H9 (cell line): ENCODE data around the gene RPL23. TPM values are rescaled to one million over a fixed set of nuclear protein-coding genes. Genes with fewer than 3 reads are reported as not detected.

Source experiments
- DNase-seq: peaks from one replicate; pipeline ENCODE4 v3.0.0-alpha.2; 2017
- H2AFZ ChIP-seq: one replicate; pipeline ENCODE4 v1.6.1; 2013; ENCODE audit warnings: mild to moderate bottlenecking, low read length, control low read depth, moderate library complexity
- H2AK5ac ChIP-seq: 2 replicates; pipeline ENCODE4 v1.6.1; 2013; ENCODE audit warnings: low read length, control low read depth, mixed read lengths; ENCODE audit not compliant: insufficient read length
- H2BK120ac ChIP-seq: one replicate; pipeline ENCODE4 v1.6.1; 2013; ENCODE audit warnings: low read depth, mild to moderate bottlenecking, low read length, control low read depth, inconsistent platforms; ENCODE audit not compliant: poor library complexity, severe bottlenecking
- H2BK12ac ChIP-seq: 2 replicates; pipeline ENCODE4 v1.6.1; 2013; ENCODE audit warnings: low read length, control low read depth, mixed read lengths, low read depth; ENCODE audit not compliant: insufficient read length
- H2BK15ac ChIP-seq: 2 replicates; pipeline ENCODE4 v1.6.1; 2013; ENCODE audit warnings: low read depth, low read length, control low read depth
- H2BK20ac ChIP-seq: one replicate; pipeline ENCODE4 v1.6.1; 2013; ENCODE audit warnings: low read depth, mild to moderate bottlenecking, low read length, control low read depth, inconsistent platforms; ENCODE audit not compliant: poor library complexity, severe bottlenecking
- H2BK5ac ChIP-seq: 2 replicates; pipeline ENCODE4 v1.6.1; 2013; ENCODE audit warnings: low read length, control low read depth, mixed read lengths; ENCODE audit not compliant: insufficient read length
- H3K14ac ChIP-seq: 2 replicates; pipeline ENCODE4 v1.6.1; 2013; ENCODE audit warnings: low read length, control low read depth; ENCODE audit not compliant: insufficient read depth
- H3K18ac ChIP-seq: 2 replicates; pipeline ENCODE4 v1.6.1; 2013; ENCODE audit warnings: low read depth, mild to moderate bottlenecking, mixed read lengths, low read length, control low read depth; ENCODE audit not compliant: insufficient read length
- H3K23ac ChIP-seq: 2 replicates; pipeline ENCODE4 v1.6.1; 2013; ENCODE audit warnings: low read length, control low read depth, mixed read lengths, low read depth; ENCODE audit not compliant: insufficient read length
- H3K23me2 ChIP-seq: 2 replicates; pipeline ENCODE4 v1.6.1; 2013; ENCODE audit warnings: low read depth, mild to moderate bottlenecking, mixed read lengths, low read length, control low read depth; ENCODE audit not compliant: insufficient read length, poor library complexity, severe bottlenecking
- H3K27ac ChIP-seq: 2 replicates; pipeline ENCODE4 v1.5.1; 2013; ENCODE audit warnings: low read length, control low read depth, mixed read lengths, low read depth; ENCODE audit not compliant: insufficient read length
- H3K27me3 ChIP-seq: 2 replicates; pipeline ENCODE4 v1.6.1; 2013; ENCODE audit warnings: low read length, control low read depth, inconsistent platforms; ENCODE audit not compliant: insufficient read depth
- H3K4ac ChIP-seq: 2 replicates; pipeline ENCODE4 v1.6.1; 2013; ENCODE audit warnings: low read depth, mild to moderate bottlenecking, control low read depth, inconsistent platforms, low read length, moderate library complexity
- H3K4me1 ChIP-seq: 2 replicates; pipeline ENCODE4 v1.6.1; 2013; ENCODE audit warnings: low read length, control low read depth, inconsistent platforms; ENCODE audit not compliant: insufficient read depth
- H3K4me2 ChIP-seq: 2 replicates; pipeline ENCODE4 v1.6.1; 2013; ENCODE audit warnings: low read length, control low read depth, mixed read lengths; ENCODE audit not compliant: insufficient read length, insufficient read depth
- H3K56ac ChIP-seq: 2 replicates; pipeline ENCODE4 v1.6.1; 2013; ENCODE audit warnings: low read depth, mild to moderate bottlenecking, mixed read lengths, low read length, control low read depth; ENCODE audit not compliant: insufficient read length
- H3K79me1 ChIP-seq: 2 replicates; pipeline ENCODE4 v1.6.1; 2013; ENCODE audit warnings: low read depth, mild to moderate bottlenecking, moderate library complexity, low read length, control low read depth, inconsistent platforms; ENCODE audit not compliant: insufficient read depth, poor library complexity, severe bottlenecking
- H3K79me2 ChIP-seq: 2 replicates; pipeline ENCODE4 v1.6.1; 2013; ENCODE audit warnings: low read length, control low read depth, inconsistent platforms; ENCODE audit not compliant: insufficient read depth
- H3K9ac ChIP-seq: 2 replicates; pipeline ENCODE4 v1.6.1; 2013; ENCODE audit warnings: low read length, control low read depth, mixed read lengths; ENCODE audit not compliant: insufficient read length; ENCODE audit errors: extremely low read depth
- H3K9me3 ChIP-seq: one replicate; pipeline ENCODE4 v1.6.1; 2013; ENCODE audit warnings: low read depth, low read length, inconsistent platforms; ENCODE audit not compliant: control insufficient read depth
- H3T11ph ChIP-seq: one replicate; pipeline ENCODE4 v1.6.1; 2013; ENCODE audit warnings: mild to moderate bottlenecking, low read length, control low read depth, inconsistent platforms
- H4K20me1 ChIP-seq: one replicate; pipeline ENCODE4 v1.6.1; 2013; ENCODE audit not compliant: control insufficient read depth, insufficient read length, insufficient read depth
- H4K5ac ChIP-seq: 2 replicates; pipeline ENCODE4 v1.6.1; 2013; ENCODE audit warnings: low read depth, mild to moderate bottlenecking, mixed read lengths, low read length, control low read depth; ENCODE audit not compliant: insufficient read length
- H4K8ac ChIP-seq: replicated peaks from 2 replicates; pipeline ENCODE4 v1.6.1; 2013; ENCODE audit warnings: low read length, control low read depth, mixed read lengths, low read depth; ENCODE audit not compliant: insufficient read length
- H4K91ac ChIP-seq: 2 replicates; pipeline ENCODE4 v1.6.1; 2013; ENCODE audit warnings: low read depth, mild to moderate bottlenecking, moderate library complexity, mixed read lengths, low read length, control low read depth; ENCODE audit not compliant: insufficient read length
- H3K27ac Mint-ChIP-seq, 3 experiments: 2 replicates in 2 of 3; 3 replicates in 1 of 3; pipeline ENCODE4 v1.8.0; 2020 to 2021; ENCODE audit warnings: mixed read lengths in 3 of 3, mild to moderate bottlenecking in 1 of 3, moderate library complexity in 1 of 3
- H3K27me3 Mint-ChIP-seq: 2 replicates; pipeline ENCODE4 v1.8.0; 2021; ENCODE audit warnings: low read depth, mild to moderate bottlenecking, moderate library complexity, mixed read lengths
- H3K36me3 Mint-ChIP-seq, 3 experiments: 2 replicates in 2 of 3; 3 replicates in 1 of 3; pipeline ENCODE4 v1.8.0; 2020 to 2021; ENCODE audit warnings: low read depth in 3 of 3, mixed read lengths in 3 of 3; ENCODE audit not compliant: insufficient read depth in 1 of 3
- H3K4me1 Mint-ChIP-seq, 2 experiments: 2 replicates each; pipeline ENCODE4 v1.8.0; 2020; ENCODE audit warnings: mixed read lengths in 2 of 2
- H3K4me3 Mint-ChIP-seq, 2 experiments: 2 replicates in 1 of 2; 3 replicates in 1 of 2; pipeline ENCODE4 v1.8.0; 2020 to 2021; ENCODE audit warnings: mild to moderate bottlenecking in 2 of 2, mixed read lengths in 2 of 2, moderate library complexity in 1 of 2
- H3K9me3 Mint-ChIP-seq, 2 experiments: 2 replicates in 1 of 2; 3 replicates in 1 of 2; pipeline ENCODE4 v1.8.0; 2020; ENCODE audit warnings: mild to moderate bottlenecking in 2 of 2, mixed read lengths in 2 of 2, moderate library complexity in 1 of 2
- CTCF ChIP-seq: fragments of 200-600 bp; sonication (generic); conservative IDR thresholded peaks from 3 replicates; pipeline ENCODE4 v1.8.0; 2021; ENCODE audit warnings: antibody characterized with exemption, mild to moderate bottlenecking
- WGBS: extraction: QIAGEN DNeasy Blood & Tissue Kit; methylation state at CpG from one replicate; pipeline ENCODE4 v1.1.7; 2013; ENCODE audit warnings: missing lambda C conversion rate, low lambda C conversion rate, mixed read lengths; ENCODE audit not compliant: insufficient read length; ENCODE audit errors: extremely low coverage; 5-methylcytosine and 5-hydroxymethylcytosine counted together
- total RNA-seq: library from RNA; stranded (reverse); gene quantifications from 2 replicates; pipeline ENCODE4 v1.2.1, GENCODE V29; 2021

Gene RPL23
- total RNA-seq, 1 experiment from 2014 or later, result 2,084 TPM

- Histone ChIP-seq H4K91ac (no peak overlapping the region), H3K56ac (no peak overlapping the region), H3K79me2 (peaks cover 36% of the 10 kb centered on the region; the same call in 1 of the 2 replicates), H3K14ac (no peak overlapping the region), H3K9ac (no peak overlapping the region), H4K8ac (no peak overlapping the region), H3K4me2 (no peak overlapping the region), H2BK20ac (no peak overlapping the region), H2BK12ac (no peak overlapping the region), H3T11ph (no peak overlapping the region), H4K20me1 (peaks cover 2% of the 10 kb centered on the region), H3K27ac (no peak overlapping the region), H3K18ac (no peak overlapping the region), H3K27me3 (no peaks in the 10 kb centered on the region), H3K23me2 (peaks cover 19% of the 10 kb centered on the region), H2AK5ac (no peak overlapping the region), H3K23ac (no peak overlapping the region), H4K5ac (no peak overlapping the region), H3K4ac (no peak overlapping the region), H3K4me1 (peaks cover 7% of the 10 kb centered on the region; the same call in 1 of the 2 replicates), H2AFZ (no peak overlapping the region), H3K79me1 (no peaks in the 10 kb centered on the region), H3K9me3 (no peaks in the 10 kb centered on the region), H2BK5ac (no peak overlapping the region), H2BK15ac (no peak overlapping the region), H2BK120ac (no peak overlapping the region)
- peaks cover under 1 to 8% (median 4%) of the 10 kb centered on the region in 3 experiments; a peak in 4 of 7 replicates for H3K36me3 Mint-ChIP-seq
- TF ChIP-seq CTCF, result no peak
- no peaks in the 10 kb centered on the region; the same call in 1 of the 2 replicates for H3K27me3 Mint-ChIP-seq
- no CpG with 5 or more reads among the region's 9 CpGs for WGBS
- DNase-seq, result no peak
- H3K4me1 Mint-ChIP-seq, result peaks cover 50 to 67% of the 10 kb centered on the region in 2 experiments
- H3K27ac Mint-ChIP-seq, result peak overlapping the region in 1 of 3 experiments; percentile 54; a peak in 2 of 7 replicates
- H3K9me3 Mint-ChIP-seq, result peaks cover 0 to 5% of the 10 kb centered on the region in 2 experiments; a peak in 2 of 5 replicates
- peak overlapping the region in 1 of 2 experiments; percentile 47; a peak in 1 of 5 replicates for H3K4me3 Mint-ChIP-seq
Observed at GRCh38 chr17:38872671-38873385, 19.3 kb upstream of the RPL23 start.
